ENCODE results near the gene FBXW8. TPM values are rescaled to one million over a fixed set of nuclear protein-coding genes. Genes with fewer than 3 reads are reported as not detected.

FBXW8 gene
- total RNA-seq, 1 donor from 2014 or later = 7.3 TPM

DNA sequence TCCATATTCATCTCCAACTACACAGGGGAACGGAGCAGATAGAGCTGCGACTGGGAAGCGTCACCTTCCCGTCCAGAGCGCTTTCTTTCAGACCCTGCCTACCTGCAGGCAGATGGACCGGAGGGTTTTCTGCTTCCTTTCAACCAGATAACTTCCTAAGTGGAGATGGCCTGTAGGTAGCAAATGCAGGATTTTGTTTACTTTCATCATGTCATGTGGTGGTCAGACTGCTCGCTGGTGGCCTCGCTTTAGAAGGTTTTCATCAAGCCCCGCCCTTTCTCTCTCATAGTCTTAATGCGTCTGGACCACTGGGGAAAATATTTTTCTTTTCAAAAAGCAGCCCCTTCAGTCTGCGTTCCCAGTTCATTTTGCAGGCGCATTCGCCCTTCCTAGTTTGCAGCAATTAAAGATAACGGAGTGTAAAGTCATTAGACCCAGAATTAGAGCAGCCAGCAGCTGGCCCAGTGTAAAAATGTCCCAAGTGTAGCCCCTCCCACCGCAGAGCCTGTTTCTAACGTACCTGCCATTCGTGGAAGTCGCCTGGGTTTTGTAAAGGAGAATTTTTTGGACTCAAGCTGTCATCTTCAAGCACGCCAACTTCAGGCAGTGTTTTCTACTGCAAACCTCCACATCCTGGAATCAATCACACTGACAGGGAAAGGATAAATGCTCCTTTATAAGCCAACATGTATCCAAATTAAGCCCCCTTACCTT is 119.6 kb downstream of the FBXW8 start:
- H3K4me3 Mint-ChIP-seq = no peak overlapping the region
- no peaks in the 10 kb centered on the region for H3K27me3 Mint-ChIP-seq (ENCODE audit: insufficient read depth)
- no peak overlapping the region for H3K27ac Mint-ChIP-seq
- intact Hi-C loops (cut with micrococcal nuclease) = loop anchor here (5.0 kb wide), 1 partner anchor 37 kb away; no protein-coding TSS in a partner anchor
- H3K9me3 Mint-ChIP-seq = no peaks in the 10 kb centered on the region
- DNase-seq (ENCODE audit: low spot score) = no peak
- H3K36me3 Mint-ChIP-seq (ENCODE audit: low read depth) = peaks cover 12% of the 10 kb centered on the region
- peaks cover 6% of the 10 kb centered on the region for H3K4me1 Mint-ChIP-seq (ENCODE audit: low read depth)

DNA sequence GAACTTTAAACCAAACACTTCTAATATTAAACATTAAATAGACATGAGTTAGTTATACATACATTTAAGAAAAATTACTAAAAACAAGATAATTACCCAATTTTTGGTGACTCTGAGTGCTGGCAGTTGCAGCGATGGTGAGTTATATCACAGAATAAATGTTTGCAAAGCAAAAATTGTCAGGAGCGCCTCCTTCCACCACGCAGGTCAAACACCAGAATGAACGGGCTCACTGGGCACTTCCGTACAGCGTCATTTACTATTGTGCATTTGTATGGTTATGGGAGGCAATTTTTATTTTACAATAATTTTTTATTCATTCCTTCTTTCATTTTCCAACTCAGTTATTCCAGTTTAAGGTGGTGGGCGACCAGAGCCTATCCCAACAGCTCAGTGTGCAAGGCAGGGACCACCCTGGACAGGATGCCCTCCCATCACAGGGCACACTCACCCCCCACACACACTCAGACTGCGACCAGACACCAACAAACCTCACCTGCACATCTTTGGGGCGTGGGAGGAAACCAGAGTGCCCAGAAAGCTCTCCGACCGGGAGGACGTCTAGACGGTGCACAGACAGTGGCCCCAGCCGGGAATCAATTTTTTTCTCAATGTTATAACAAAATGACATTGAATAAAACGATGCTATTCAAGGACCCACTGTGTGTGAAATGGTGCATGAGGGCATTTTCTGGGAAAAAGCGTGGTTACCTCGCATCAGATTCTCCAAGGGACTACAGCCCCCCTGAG is 121.3 kb downstream of the FBXW8 start:
- Mint-ChIP-seq H3K36me3 (ENCODE audit: low read depth) (peaks cover 12% of the 10 kb centered on the region), H3K9me3 (no peaks in the 10 kb centered on the region), H3K27ac (no peak overlapping the region), H3K4me3 (no peak overlapping the region), H3K27me3 (ENCODE audit: insufficient read depth) (no peaks in the 10 kb centered on the region), H3K4me1 (ENCODE audit: low read depth) (no peaks in the 10 kb centered on the region)
- intact Hi-C loops (cut with micrococcal nuclease) = loop anchor here (5.0 kb wide), 1 partner anchor 35 kb away; no protein-coding TSS in a partner anchor
- DNase-seq (ENCODE audit: low spot score) = no peak

DNA sequence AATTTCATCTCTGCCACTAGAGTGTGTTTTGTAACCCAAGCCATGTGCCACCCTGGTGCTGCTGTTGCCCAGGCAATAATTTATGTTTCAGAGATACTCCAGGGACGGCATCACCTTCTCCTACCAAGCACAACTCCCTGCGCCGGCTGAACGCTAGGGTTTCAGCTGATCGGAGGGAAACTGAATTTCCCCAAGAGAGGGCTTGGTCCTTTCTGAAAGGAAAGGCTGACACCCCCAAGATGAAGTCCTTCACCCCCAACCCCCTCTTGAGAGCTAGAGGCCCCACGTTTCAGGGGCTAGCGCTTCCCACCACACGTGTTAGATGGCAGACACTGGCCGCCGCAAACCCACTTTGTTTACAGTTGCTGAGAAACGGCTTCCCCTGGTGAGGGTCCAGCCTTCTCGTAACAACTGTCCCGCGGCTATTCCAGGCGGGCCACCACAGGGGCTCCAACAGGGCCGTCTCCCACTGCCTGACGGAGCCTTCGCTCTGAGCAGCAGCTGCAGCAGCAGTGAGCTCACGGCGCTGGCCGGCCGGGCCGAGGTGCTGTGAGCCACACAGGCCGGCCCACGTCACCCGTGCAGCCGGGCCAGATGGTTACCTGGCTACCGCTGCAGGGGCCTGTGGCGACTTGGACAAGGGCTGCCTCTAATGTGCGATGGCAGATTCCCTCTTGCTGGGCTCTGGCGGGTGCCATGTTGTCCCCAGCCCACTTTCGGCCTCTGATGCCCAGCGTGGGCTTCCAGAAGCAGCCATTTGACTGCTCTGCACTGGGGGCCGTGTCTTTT is 122.0 kb downstream of the FBXW8 start:
- Mint-ChIP-seq H3K9me3 (no peaks in the 10 kb centered on the region), H3K27ac (no peak overlapping the region), H3K4me3 (no peak overlapping the region), H3K36me3 (ENCODE audit: low read depth) (peaks cover 12% of the 10 kb centered on the region), H3K4me1 (ENCODE audit: low read depth) (no peaks in the 10 kb centered on the region), H3K27me3 (ENCODE audit: insufficient read depth) (no peaks in the 10 kb centered on the region)
- intact Hi-C loops (cut with micrococcal nuclease) = loop anchor here (5.0 kb wide), 1 partner anchor 35 kb away; no protein-coding TSS in a partner anchor
- no peak for DNase-seq (ENCODE audit: low spot score)

DNA sequence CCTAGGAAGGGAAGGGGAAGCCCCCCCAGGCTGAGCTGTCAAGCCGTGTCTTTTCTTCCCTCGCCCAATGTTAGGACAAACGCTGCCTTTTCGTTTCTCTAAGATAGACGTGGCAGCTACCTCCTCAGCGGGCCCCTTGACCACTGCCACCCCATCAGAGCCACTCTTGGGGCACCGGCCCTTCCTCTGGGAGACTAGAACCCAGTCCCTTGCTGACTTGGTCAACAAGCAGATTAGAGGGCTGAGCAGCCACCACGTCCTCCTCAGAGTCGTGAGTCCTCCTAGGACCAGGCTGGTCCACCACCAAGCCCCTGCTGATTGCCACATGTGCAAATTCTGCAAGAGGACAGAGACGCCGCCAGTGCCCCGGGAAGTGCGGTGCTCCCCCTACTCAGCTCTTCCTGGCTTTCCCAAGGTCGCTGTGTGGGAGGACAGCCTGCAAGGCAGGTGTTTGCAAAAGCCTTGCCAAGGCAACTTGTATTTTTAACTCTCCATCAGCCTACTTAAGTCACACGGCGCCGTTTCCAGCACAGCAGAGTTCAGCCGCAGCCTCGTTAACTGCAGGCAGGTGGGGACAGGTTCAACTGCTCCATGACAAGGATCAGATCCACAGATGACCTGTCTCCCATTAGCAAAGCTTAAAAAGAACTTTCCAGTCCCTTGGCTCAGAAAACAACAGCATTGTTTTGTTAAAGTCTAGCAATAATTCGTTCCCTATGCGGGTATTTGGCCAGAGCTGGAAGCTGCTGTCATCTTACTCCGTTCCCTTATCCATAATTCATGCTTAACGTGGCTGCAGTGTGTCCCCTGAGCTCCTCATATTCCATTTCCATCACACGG is 122.9 kb downstream of the FBXW8 start:
- H3K36me3 Mint-ChIP-seq (ENCODE audit: low read depth) = peaks cover 10% of the 10 kb centered on the region
- DNase-seq (ENCODE audit: low spot score) = no peak
- intact Hi-C loops (cut with micrococcal nuclease) = loop anchor here (5.0 kb wide), 1 partner anchor 34 kb away; no protein-coding TSS in a partner anchor
- no peak overlapping the region for H3K4me3 Mint-ChIP-seq
- no peaks in the 10 kb centered on the region for H3K9me3 Mint-ChIP-seq
- H3K4me1 Mint-ChIP-seq (ENCODE audit: low read depth) = no peaks in the 10 kb centered on the region
- H3K27me3 Mint-ChIP-seq (ENCODE audit: insufficient read depth) = no peaks in the 10 kb centered on the region
- H3K27ac Mint-ChIP-seq = no peak overlapping the region

DNA sequence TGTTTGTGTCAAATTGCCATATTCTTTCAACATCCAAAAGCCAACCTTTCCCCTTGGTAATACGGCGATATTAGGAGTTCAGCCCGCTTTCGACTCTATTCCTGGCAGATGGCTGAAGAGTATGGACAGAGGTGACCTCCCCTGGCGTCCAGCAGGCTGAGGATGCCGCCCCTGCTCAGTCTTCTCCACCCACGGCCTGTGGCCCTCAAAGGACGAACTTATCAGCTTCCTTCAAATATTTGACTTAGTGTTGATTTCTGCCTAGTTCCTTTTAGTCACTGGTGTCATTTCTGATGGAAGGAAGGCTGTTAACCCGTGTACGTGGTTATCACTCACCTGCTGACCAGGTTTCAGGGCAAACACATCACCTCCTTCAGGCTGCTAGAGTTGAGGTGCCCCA is 123.5 kb downstream of the FBXW8 start:
- Mint-ChIP-seq H3K4me3 (no peak overlapping the region), H3K9me3 (no peaks in the 10 kb centered on the region), H3K27ac (no peak overlapping the region)

DNA sequence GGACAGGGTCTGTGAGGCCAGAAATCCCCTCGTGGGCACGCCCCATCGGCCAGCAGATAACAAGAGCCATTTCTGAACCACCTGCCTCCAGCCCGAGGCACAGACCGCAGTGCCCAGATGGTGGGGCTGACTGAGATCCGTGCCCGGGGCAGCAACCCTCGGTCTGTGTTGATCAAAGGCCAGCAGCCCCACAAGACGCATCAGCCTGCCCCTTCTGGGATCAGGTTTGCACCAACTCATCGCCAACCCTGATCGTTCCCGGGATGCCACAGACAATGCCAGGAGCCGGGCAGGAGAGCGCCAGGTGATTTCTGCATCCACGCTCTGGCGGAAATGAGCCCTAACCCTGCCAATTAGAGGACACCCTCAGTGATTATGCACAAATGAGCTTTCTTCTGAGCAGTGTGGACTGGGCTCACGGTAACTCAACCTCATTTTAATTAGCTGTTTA is 124.0 kb downstream of the FBXW8 start:
- H3K27ac Mint-ChIP-seq = no peak overlapping the region
- H3K4me1 Mint-ChIP-seq (ENCODE audit: low read depth) = no peaks in the 10 kb centered on the region
- no peaks in the 10 kb centered on the region for H3K9me3 Mint-ChIP-seq
- H3K27me3 Mint-ChIP-seq (ENCODE audit: insufficient read depth) = no peaks in the 10 kb centered on the region
- no peak for DNase-seq (ENCODE audit: low spot score)
- peaks cover 10% of the 10 kb centered on the region for H3K36me3 Mint-ChIP-seq (ENCODE audit: low read depth)
- intact Hi-C loops (cut with micrococcal nuclease) = loop anchor here (5.0 kb wide), 1 partner anchor 33 kb away; no protein-coding TSS in a partner anchor
- H3K4me3 Mint-ChIP-seq = no peak overlapping the region

More for the DNA sequence above, 123.5 kb downstream of the FBXW8 start:
- Mint-ChIP-seq H3K27me3 (ENCODE audit: insufficient read depth) (no peaks in the 10 kb centered on the region), H3K36me3 (ENCODE audit: low read depth) (peaks cover 10% of the 10 kb centered on the region), H3K4me1 (ENCODE audit: low read depth) (no peaks in the 10 kb centered on the region)
- intact Hi-C loops (cut with micrococcal nuclease) = loop anchor here (5.0 kb wide), 1 partner anchor 33 kb away; no protein-coding TSS in a partner anchor
- DNase-seq (ENCODE audit: low spot score) = no peak

DNA sequence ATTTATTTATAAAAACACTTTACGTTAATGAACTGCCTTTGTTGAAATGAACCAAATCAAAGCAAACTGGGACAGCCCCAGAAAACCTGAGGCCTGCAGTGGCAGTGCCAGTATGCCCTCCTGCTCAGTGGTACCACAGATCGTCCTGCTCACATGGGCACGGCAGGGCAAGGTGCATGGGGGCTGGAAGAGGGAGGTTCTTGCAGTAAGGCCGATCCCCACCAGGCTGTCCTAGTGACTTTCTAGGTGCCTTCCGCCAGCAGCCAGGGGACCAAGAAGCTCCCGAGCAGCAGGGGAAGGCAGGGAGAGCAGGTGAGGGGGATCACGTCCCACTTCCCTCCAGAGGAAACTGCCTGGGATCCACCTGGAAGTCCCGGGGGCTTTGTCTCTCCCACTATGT is 124.5 kb downstream of the FBXW8 start:
- Mint-ChIP-seq H3K4me3 (no peak overlapping the region), H3K4me1 (ENCODE audit: low read depth) (no peaks in the 10 kb centered on the region), H3K36me3 (ENCODE audit: low read depth) (peaks cover 10% of the 10 kb centered on the region), H3K9me3 (no peaks in the 10 kb centered on the region), H3K27me3 (ENCODE audit: insufficient read depth) (no peaks in the 10 kb centered on the region), H3K27ac (no peak overlapping the region)
- intact Hi-C loops (cut with micrococcal nuclease) = no loop called here
- DNase-seq (ENCODE audit: low spot score) = no peak

DNA sequence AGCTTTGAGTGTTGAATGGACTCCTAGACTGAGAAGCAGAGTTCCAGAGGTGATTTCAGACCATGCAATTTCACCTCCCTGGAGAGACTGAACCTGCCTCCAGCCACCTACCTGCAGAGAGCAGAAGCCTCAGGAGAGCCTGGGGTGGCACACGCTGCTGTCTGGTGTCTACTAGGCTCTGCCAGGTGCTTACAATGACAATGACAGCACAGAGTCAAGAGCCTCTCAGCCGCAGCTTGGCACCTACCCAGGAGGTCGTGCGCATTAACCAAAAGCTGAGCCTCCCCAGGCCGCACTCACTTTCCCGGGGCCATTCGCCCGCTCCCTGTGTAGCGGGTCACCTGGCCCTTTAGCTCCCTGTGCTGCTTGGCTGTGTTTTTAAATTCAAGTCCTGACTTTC is 125.3 kb downstream of the FBXW8 start:
- Mint-ChIP-seq H3K9me3 (no peaks in the 10 kb centered on the region), H3K27me3 (ENCODE audit: insufficient read depth) (no peaks in the 10 kb centered on the region), H3K4me3 (no peak overlapping the region), H3K36me3 (ENCODE audit: low read depth) (peaks cover 8% of the 10 kb centered on the region), H3K4me1 (ENCODE audit: low read depth) (no peaks in the 10 kb centered on the region), H3K27ac (no peak overlapping the region)
- no peak for DNase-seq (ENCODE audit: low spot score)
- intact Hi-C loops (cut with micrococcal nuclease) = no loop called here

DNA sequence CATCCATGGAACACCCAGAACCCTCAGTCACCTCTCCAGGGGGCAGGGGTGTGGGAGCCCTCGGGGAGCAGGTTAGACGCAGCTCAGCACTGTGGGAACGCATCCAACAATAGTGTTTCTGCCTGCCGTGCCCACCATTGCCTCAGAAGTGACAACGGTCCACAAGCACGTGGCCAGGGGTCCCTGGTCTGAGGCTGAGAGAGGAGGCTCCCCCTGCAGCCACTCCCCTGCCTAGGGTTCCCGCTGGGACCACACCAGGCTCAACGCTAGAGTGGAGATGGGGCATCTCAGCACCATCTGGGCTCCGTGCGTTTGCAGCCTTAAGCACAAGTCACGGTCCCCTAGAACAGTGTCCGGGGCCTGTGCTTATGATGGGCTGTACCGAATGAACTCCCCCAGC is 125.8 kb downstream of the FBXW8 start:
- Mint-ChIP-seq H3K27ac (no peak overlapping the region), H3K9me3 (no peaks in the 10 kb centered on the region), H3K36me3 (ENCODE audit: low read depth) (peaks cover 6% of the 10 kb centered on the region), H3K27me3 (ENCODE audit: insufficient read depth) (no peaks in the 10 kb centered on the region), H3K4me3 (no peak overlapping the region), H3K4me1 (ENCODE audit: low read depth) (no peaks in the 10 kb centered on the region)
- intact Hi-C loops (cut with micrococcal nuclease) = no loop called here
- no peak for DNase-seq (ENCODE audit: low spot score)

DNA sequence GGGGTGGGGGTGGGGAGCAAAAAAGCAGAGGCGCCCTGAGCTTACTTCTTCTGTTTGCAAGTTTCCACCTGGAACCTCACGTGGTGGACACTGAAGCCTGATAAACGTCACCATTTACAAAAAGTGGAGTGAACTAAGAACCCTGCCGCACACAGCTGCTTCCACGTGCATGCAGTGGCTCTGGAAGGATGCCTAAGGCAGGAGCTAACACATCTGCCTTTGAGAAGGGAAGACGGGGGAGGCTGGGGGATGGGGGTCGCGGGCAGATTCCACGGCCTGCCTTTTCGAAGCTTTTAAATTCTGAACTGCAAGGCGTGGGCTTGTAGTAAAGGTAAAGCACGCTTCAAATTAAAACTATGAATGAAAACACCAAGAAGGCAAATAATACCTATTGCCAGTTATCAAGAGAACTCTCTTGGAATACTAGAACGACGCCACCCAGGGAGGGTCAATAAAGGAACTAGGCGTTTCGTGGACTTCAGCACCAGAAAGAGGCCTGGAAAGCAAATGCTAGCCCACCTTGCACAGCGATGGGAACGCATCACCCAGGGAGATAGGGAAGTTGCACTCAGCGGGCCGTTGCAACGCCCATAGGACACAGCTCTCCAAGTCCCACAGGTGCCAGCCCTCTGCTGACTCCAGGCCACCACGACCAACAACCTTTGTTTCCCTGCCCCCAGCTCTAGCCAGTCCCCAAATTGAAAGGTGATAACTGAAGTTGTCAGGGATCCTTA is 126.7 kb downstream of the FBXW8 start:
- H3K9me3 Mint-ChIP-seq = no peaks in the 10 kb centered on the region
- no peak overlapping the region for H3K27ac Mint-ChIP-seq
- DNase-seq (ENCODE audit: low spot score) = no peak
- no peak overlapping the region for H3K4me3 Mint-ChIP-seq
- intact Hi-C loops (cut with micrococcal nuclease) = no loop called here
- no peaks in the 10 kb centered on the region for H3K27me3 Mint-ChIP-seq (ENCODE audit: insufficient read depth)
- no peaks in the 10 kb centered on the region for H3K4me1 Mint-ChIP-seq (ENCODE audit: low read depth)
- H3K36me3 Mint-ChIP-seq (ENCODE audit: low read depth) = peaks cover 6% of the 10 kb centered on the region

DNA sequence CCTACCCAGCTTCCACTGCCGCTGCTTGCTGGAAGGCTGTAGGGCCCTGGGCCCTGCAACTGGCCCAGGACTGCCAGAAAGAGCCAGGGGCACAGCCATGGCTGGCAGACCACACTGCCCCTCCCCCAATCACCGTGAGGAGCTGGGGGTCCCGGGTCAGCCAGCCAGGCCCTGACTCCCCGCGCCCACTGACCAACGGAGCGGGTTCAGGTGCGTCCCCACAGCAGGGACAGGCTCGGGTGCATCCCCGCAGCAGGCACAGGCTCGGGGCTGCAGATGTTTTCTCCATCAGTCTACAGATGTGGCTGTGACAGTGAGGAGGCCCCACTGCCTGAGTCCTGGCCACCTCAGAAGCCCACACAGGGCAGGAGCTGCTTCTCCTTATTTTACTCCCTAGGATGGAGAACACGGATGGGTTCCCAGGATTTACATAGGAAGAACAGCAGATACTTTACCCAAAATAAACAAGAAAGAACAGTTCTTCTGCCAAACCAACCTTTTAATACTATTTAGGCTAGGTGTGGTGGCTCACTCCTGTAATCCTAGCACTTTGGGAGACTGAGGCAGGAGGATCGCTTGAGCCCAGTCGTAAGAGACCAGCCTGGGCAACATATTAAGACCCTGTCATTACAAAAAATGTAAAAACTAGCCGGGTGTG is 127.4 kb downstream of the FBXW8 start:
- no peaks in the 10 kb centered on the region for H3K4me1 Mint-ChIP-seq (ENCODE audit: low read depth)
- no peaks in the 10 kb centered on the region for H3K27me3 Mint-ChIP-seq (ENCODE audit: insufficient read depth)
- no peak for DNase-seq (ENCODE audit: low spot score)
- intact Hi-C loops (cut with micrococcal nuclease) = no loop called here
- no peaks in the 10 kb centered on the region for H3K9me3 Mint-ChIP-seq
- H3K27ac Mint-ChIP-seq = no peak overlapping the region
- no peak overlapping the region for H3K4me3 Mint-ChIP-seq
- H3K36me3 Mint-ChIP-seq (ENCODE audit: low read depth) = peaks cover 6% of the 10 kb centered on the region

Measured in activated T-helper 1 cell treated with anti-CD3 and anti-CD28 coated beads, Interleukin-12 subunit alpha, Interleukin-12 subunit beta, Interleukin-2, Interleukin-4 antibody, amounts not matched to agents 30 ng/mL and 10 ng/mL and 1 ng/mL, durations not matched to agents 14 hours and 24 hours and 36 hours (primary cell).